Tibial nerve (tissue), 4 donors: ENCODE measurements around the gene DEFB108B. TPM values are rescaled to one million over a fixed set of nuclear protein-coding genes. Genes with fewer than 3 reads are reported as not detected.
"Not testable (repeated sequence)": the region's sequence is repeated elsewhere in the genome, so short reads cannot be mapped to it uniquely, and the experiment has no call there.

Source experiments
- DNase-seq, 2 donors: peaks; one replicate each; pipeline ENCODE4 v3.0.0-alpha.2; 2019; ENCODE audit warnings: low spot score in 2 of 2
- H3K27ac ChIP-seq, 4 donors: fragments of 200-600 bp; sonication (generic) in 3 of 4; one replicate each; pipeline ENCODE4 v1.5.1; 2017 to 2019; ENCODE audit warnings: mild to moderate bottlenecking in 1 of 4
- H3K27me3 ChIP-seq, 2 donors: fragments of 200-600 bp; sonication (generic) in 1 of 2; one replicate each; pipeline versions ENCODE4 v1.5.1 to v1.6.0; 2017 to 2019
- H3K36me3 ChIP-seq, 3 donors: fragments of 200-600 bp; sonication (generic); one replicate each; pipeline ENCODE4 v1.5.1; 2018 to 2019
- H3K4me1 ChIP-seq, 4 donors: fragments of 200-600 bp; sonication (generic) in 3 of 4; one replicate each; pipeline ENCODE4 v1.5.1; 2017 to 2019
- H3K4me3 ChIP-seq, 4 donors: fragments of 200-600 bp; sonication (generic) in 3 of 4; one replicate each; pipeline ENCODE4 v1.5.1; 2017 to 2019; ENCODE audit warnings: mild to moderate bottlenecking in 1 of 4, moderate library complexity in 1 of 4
- H3K9me3 ChIP-seq, 4 donors: fragments of 200-600 bp; sonication (generic) in 3 of 4; one replicate each; pipeline ENCODE4 v1.5.1; 2017 to 2019
- EP300 ChIP-seq, 2 donors: sonication (generic); formaldehyde crosslinking; IDR thresholded peaks; one replicate each; pipeline ENCODE4 v1.6.1; 2017; ENCODE audit warnings: antibody characterized with exemption in 2 of 2, mild to moderate bottlenecking in 1 of 2
- POLR2A ChIP-seq, 2 donors: fragments of 450-650 bp; IDR thresholded peaks; one replicate each; pipeline ENCODE4 v1.6.1; 2017; ENCODE audit warnings: antibody characterized with exemption in 2 of 2, mild to moderate bottlenecking in 2 of 2, moderate library complexity in 2 of 2
- WGBS, 2 donors: methylation state at CpG; one replicate each; pipeline ENCODE4 v1.1.5; 2018; 5-methylcytosine and 5-hydroxymethylcytosine counted together
- total RNA-seq, 4 donors: library from RNA; depleted of rRNA; stranded (reverse); fragments of >200 nt; gene quantifications; one replicate each; pipeline ENCODE4 v1.1.0, GENCODE V29; 2016
- TF ChIP-seq, protein P1 (sequence below), 5 experiments: fragments of 200-600 bp in 3 of 5; fragments of 450-650 bp in 2 of 5; sonication (generic) in 3 of 5; IDR thresholded peaks; one replicate each; pipeline ENCODE4 v1.5.1; 2016 to 2019; ENCODE audit warnings: antibody characterized with exemption in 5 of 5, mild to moderate bottlenecking in 3 of 5, moderate library complexity in 2 of 5

Gene DEFB108B
- total RNA-seq, 4 donors from 2014 or later, result not detected

DNA sequence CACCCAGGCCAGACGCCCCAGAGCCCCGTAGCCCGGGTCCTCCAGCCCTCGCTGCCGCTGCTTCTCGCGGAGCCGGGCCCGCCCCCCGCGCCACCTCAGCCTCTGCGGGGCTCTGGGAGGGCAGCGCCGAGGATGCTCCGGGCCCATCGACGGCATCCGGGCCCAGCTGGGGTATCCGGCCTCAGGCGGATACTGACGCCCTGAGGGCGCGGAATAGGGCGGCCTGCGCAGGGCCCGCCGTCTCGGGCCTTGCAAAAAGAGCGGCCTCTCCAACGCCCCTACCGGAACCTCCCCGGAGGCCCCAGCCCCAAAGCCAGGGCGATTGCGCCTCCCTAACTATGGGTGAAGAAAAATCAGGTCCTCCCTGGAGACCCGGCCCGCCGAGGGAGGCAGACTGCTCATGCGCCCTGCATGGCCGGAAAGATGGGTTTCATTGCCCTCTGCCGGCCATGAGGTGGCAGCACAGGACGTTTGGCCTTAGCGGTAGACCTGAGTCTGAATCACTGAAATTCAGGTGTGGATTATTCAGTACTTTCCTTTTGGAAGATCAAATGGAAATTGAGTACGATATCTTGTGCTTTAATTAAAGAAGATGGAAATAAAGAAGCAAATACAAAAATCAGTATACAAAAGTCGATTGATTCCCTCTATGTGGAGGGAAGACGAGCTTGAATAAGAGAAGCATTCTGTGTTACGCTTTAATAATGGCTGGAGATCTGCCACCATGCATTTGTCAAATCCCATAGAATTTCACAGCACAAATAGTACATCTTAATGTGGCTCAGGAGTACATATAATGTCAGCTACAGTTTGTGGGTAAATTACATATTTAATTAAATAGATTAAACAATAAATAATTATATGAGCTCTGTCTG, 19.3 kb upstream of the DEFB108B start:
- H3K36me3 ChIP-seq, H3K4me1 ChIP-seq, H3K9me3 ChIP-seq, H3K27me3 ChIP-seq: not testable (repeated sequence)
- 4 to 7% methylated on average over 16 to 32 of the region's 46 CpGs for WGBS, 2 donors
- DNase-seq, result peak; percentile 50 to 70
- TF ChIP-seq, protein P1, sequence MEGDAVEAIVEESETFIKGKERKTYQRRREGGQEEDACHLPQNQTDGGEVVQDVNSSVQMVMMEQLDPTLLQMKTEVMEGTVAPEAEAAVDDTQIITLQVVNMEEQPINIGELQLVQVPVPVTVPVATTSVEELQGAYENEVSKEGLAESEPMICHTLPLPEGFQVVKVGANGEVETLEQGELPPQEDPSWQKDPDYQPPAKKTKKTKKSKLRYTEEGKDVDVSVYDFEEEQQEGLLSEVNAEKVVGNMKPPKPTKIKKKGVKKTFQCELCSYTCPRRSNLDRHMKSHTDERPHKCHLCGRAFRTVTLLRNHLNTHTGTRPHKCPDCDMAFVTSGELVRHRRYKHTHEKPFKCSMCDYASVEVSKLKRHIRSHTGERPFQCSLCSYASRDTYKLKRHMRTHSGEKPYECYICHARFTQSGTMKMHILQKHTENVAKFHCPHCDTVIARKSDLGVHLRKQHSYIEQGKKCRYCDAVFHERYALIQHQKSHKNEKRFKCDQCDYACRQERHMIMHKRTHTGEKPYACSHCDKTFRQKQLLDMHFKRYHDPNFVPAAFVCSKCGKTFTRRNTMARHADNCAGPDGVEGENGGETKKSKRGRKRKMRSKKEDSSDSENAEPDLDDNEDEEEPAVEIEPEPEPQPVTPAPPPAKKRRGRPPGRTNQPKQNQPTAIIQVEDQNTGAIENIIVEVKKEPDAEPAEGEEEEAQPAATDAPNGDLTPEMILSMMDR (IDR thresholded peaks at IDR 0.05), result peak; percentile 74 to 86 (median 77)
- Histone ChIP-seq H3K27ac (peak overlapping the region in 2 of 4 donors; percentile 50 to 72), H3K4me3 (peak overlapping the region; percentile 42 to 60 (median 52))

DNA sequence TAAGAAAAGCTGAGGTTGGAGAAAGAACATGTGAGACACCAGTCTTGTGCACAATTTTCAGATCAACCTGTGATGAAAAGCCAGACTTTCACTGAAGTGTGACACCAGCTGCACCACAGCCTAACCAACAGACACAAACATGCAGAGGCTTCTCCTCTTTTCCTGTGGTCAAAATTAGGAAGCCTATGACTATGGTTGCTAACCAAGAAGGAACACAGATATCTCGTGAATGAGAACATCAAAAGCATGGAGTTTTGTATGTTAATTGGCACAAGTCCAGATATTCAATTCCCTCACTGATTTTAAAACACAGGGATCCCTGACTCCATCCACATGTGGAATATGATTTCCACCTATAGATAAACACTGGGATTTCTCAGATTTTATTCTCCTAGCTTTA, 11.5 kb upstream of the DEFB108B start:
- not testable (repeated sequence) for H3K36me3 ChIP-seq, H3K4me1 ChIP-seq, H3K27ac ChIP-seq, H3K9me3 ChIP-seq, H3K27me3 ChIP-seq, DNase-seq, H3K4me3 ChIP-seq
- 11 to 23% methylated on average over 1 of the region's 1 CpG for WGBS, 2 donors

DNA sequence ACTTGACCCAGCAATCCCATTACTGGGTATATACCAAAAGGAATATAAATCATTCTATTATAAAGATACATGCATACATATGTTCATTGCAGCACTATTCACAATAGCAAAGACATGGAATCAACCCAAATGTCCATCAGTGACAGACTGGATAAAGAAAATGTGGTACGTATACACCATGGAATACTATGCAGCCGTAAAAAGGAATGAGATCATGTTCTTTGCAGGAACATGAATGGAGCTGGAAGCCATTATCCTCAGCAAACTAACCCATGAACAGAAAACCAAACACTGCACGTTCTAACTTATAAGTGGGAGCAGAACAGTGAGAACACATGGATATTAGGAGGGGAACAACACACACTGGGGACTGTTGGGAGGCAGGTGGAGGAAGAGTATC, 3.8 kb upstream of the DEFB108B start:
- not testable (repeated sequence) for H3K27me3 ChIP-seq, DNase-seq, H3K9me3 ChIP-seq, H3K4me3 ChIP-seq, H3K36me3 ChIP-seq, H3K27ac ChIP-seq, H3K4me1 ChIP-seq
- WGBS, 2 donors, result 93 to 99% methylated on average over 3 of the region's 3 CpGs

DNA sequence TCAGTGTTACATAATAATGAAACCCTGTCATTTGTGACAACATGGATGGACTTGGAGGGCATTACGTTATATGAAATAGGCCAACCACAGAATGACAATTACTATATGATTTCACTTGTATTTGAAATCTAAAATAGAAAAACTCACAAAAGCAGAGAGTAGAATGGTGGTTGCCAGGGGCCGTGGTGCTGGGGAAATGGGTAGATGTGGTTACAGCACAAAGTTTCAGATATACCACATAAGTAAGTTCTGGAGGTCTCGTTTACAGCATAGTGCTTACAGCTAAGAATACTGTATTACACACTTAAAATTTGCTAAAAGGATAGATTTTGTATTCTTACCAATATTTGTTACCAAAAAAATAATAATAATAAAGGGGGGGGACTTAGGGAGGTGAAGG, 3.3 kb upstream of the DEFB108B start:
- not testable (repeated sequence) for H3K36me3 ChIP-seq, DNase-seq, H3K27ac ChIP-seq, H3K4me1 ChIP-seq, H3K9me3 ChIP-seq, H3K4me3 ChIP-seq, H3K27me3 ChIP-seq
- WGBS, 2 donors, result 80 to 85% methylated on average over 3 of the region's 3 CpGs

DNA sequence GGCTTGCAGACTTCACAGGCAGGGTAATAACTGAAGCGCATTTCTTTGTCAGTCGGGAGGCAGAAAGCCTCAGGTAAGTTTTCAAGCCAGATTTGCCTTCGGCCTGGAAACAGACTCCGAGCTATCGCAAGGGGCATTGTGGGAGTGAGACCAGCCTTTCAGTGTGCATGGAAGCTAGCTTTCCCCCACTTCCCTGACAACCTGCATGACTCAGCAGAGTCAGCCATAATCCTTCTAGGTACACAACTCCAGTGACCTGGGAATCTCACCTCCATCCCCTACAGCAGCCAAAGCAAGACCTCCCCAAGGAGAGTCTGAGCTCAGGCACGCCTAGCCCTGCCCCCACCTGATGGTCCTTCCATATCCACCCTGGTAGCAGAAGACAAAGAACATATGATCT, 9.7 kb downstream of the DEFB108B start:
- H3K27ac ChIP-seq, H3K4me1 ChIP-seq, H3K4me3 ChIP-seq, H3K27me3 ChIP-seq, H3K36me3 ChIP-seq, H3K9me3 ChIP-seq, DNase-seq: not testable (repeated sequence)
- 77 to 86% methylated on average over 6 of the region's 6 CpGs for WGBS, 2 donors

DNA sequence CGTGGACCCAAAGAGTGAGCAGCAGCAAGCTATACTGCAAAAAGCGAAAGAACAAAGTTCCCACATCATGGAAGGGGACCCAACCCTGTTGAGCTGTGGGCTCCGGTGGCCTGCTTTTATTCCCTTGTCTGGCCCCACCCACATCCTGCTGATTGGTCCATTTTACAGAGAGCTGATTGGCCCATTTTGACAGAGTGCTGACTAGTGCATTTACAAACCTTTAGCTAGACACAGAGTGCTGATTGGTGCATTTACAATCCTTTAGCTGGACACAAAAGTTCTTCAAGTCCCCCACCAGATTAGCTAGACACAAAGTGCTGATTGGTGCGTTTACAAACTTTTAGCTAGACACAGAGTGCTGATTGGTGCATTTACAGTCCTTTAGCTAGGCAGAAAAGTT, 10.4 kb downstream of the DEFB108B start:
- H3K4me3 ChIP-seq, DNase-seq, H3K27me3 ChIP-seq, H3K36me3 ChIP-seq, H3K9me3 ChIP-seq, H3K4me1 ChIP-seq, H3K27ac ChIP-seq: not testable (repeated sequence)
- WGBS, 2 donors, result 88 to 94% methylated on average over 4 of the region's 4 CpGs

DNA sequence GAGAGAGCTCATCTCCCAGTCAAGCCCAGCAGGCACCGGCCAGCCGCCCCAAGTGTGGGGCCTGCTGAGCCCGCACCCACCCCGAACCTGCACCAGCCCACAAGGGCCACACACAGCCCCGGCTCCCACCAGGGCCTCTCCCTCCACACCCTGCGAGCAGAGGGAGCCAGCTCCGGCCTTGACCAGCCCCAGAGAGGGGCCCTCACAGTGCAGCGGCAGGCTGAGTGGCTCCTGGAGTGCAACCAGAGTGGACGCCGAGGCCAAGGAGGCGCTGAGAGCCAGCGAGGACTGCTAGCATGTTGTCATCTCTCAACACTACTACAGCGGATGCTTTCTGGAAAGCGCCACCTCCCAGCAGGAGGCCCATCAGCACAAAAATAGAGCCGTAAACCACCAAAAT, 10.9 kb downstream of the DEFB108B start:
- DNase-seq, result no peak
- no peaks in the 10 kb centered on the region for H3K9me3 ChIP-seq
- no peak overlapping the region for H3K27ac ChIP-seq
- H3K36me3 ChIP-seq, result no peaks in the 10 kb centered on the region
- H3K27me3 ChIP-seq, result no peaks in the 10 kb centered on the region
- TF ChIP-seq, protein P1 (IDR thresholded peaks at IDR 0.05), result no peak
- TF ChIP-seq POLR2A (IDR thresholded peaks at IDR 0.05), result no peak
- no peak for TF ChIP-seq EP300 (IDR thresholded peaks at IDR 0.05)
- no peak overlapping the region for H3K4me3 ChIP-seq
- no peaks in the 10 kb centered on the region for H3K4me1 ChIP-seq
- WGBS, 2 donors, result 63 to 70% methylated on average over 9 to 10 of the region's 15 CpGs

DNA sequence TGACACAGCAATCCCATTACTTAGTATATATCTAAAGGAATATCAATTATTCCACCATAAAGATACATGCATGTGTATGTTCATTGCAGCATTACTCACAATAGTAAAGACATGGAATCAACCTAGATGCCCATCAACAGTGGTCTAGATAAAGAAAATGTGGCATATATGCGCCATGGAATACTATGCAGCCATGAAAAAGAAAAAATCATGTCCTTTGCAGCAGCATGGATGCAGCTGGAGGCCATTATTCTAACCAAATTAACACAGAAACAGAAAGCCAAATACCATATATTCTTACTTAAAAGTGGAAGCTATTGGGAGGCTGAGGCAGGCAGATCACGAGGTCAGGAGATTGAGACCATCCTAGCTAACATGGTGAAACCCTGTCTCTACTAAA, 20.9 kb downstream of the DEFB108B start:
- DNase-seq, H3K27me3 ChIP-seq, H3K36me3 ChIP-seq, H3K27ac ChIP-seq, H3K4me1 ChIP-seq, H3K4me3 ChIP-seq, H3K9me3 ChIP-seq: not testable (repeated sequence)
- WGBS, 2 donors, result 94% methylated on average over 2 of the region's 2 CpGs

DNA sequence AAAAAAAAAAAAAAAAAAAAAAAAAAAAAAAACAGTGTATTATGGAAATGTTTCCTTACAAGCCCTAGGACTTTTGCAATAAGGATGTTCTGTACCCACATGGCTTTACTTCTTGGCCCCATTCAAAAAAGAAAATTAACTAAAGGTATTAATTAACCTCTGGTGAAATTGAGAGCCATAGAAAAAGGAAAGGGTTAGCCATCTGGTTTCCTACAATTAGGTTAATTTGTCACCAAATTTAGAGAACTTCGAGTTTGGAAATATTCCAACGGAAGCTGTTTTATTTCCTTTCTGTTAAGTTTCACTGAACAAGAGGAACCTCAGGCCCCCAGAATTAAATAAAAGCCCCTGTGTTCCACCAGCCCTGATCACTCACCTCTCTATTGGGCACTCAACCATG, 22.9 kb downstream of the DEFB108B start:
- not testable (repeated sequence) for H3K27ac ChIP-seq, DNase-seq, H3K4me3 ChIP-seq, H3K4me1 ChIP-seq, H3K9me3 ChIP-seq, H3K36me3 ChIP-seq, H3K27me3 ChIP-seq
- 65 to 78% methylated on average over 2 of the region's 2 CpGs for WGBS, 2 donors

DNA sequence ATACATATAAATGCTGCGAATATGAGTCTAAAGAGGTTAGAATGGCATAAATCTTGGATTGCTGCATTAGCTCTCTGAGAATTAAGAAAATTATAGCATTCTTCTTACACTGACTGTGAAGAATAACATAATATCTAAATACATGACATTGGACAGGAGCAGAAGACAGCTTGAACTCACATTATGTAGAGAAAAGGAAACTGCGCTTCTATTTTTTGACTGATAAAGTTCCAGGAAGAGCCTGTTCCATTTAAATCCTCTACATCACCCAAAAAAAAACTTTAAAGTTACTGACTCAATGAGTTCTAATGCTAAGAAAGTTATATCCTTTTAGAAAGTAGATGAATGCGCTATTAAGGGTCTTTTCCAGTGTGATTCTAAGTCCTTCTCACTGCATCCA, 27.8 kb downstream of the DEFB108B start:
- not testable (repeated sequence) for DNase-seq, H3K27ac ChIP-seq, H3K4me3 ChIP-seq, H3K36me3 ChIP-seq, H3K9me3 ChIP-seq, H3K27me3 ChIP-seq, H3K4me1 ChIP-seq
- WGBS, 2 donors, result 92 to 95% methylated on average over 3 of the region's 3 CpGs
